Neural cell (in vitro differentiated cells): ENCODE data around the gene NPC1.

Experiments
- EP300 ChIP-seq: fragments of 450-650 bp; conservative IDR thresholded peaks from 2 replicates; pipeline ENCODE4 v1.6.1; 2014; ENCODE audit warnings: antibody characterized with exemption, mild to moderate bottlenecking, moderate library complexity; ENCODE audit not compliant: poor library complexity, severe bottlenecking
- EZH2 ChIP-seq: fragments of 200-600, 300-800 bp; shearing (Covaris generic), sonication (generic); IDR thresholded peaks from 2 replicates; pipeline ENCODE4 v1.6.1; 2014; ENCODE audit warnings: antibody characterized with exemption, low read length, borderline replicate concordance, mild to moderate bottlenecking; ENCODE audit not compliant: insufficient read depth, poor library complexity, severe bottlenecking
- MXI1 ChIP-seq: fragments of 450-650 bp; conservative IDR thresholded peaks from 2 replicates; pipeline ENCODE4 v1.6.1; 2014; ENCODE audit warnings: antibody characterized with exemption, mild to moderate bottlenecking; ENCODE audit not compliant: poor library complexity, severe bottlenecking
- POLR2AphosphoS5 ChIP-seq: IDR thresholded peaks from 2 replicates; pipeline ENCODE4 v1.6.1; 2012
- RAD21 ChIP-seq: fragments of 450-650 bp; conservative IDR thresholded peaks from 2 replicates; pipeline ENCODE4 v1.6.1; 2014; ENCODE audit warnings: antibody characterized with exemption, mild to moderate bottlenecking, moderate library complexity
- SMC3 ChIP-seq: fragments of 450-650 bp; conservative IDR thresholded peaks from 2 replicates; pipeline ENCODE4 v1.6.1; 2014; ENCODE audit warnings: antibody characterized with exemption, mild to moderate bottlenecking, moderate library complexity; ENCODE audit not compliant: poor library complexity
- TAF1 ChIP-seq: IDR thresholded peaks from 2 replicates; pipeline ENCODE4 v1.6.1; 2012; ENCODE audit warnings: low read depth
- TF ChIP-seq, protein P1 (sequence below): fragments of 450-650 bp; IDR thresholded peaks from 2 replicates; pipeline ENCODE4 v1.5.1; 2014; ENCODE audit warnings: antibody characterized with exemption, mild to moderate bottlenecking, moderate library complexity; ENCODE audit not compliant: poor library complexity, severe bottlenecking
- TF ChIP-seq, protein P2 (sequence below): IDR thresholded peaks from 2 replicates; pipeline ENCODE4 v1.6.1; 2012; ENCODE audit warnings: borderline replicate concordance

GRCh38 chr18:23539296-23539695 lies 47.0 kb downstream of the NPC1 start:
- TF ChIP-seq, protein P1, sequence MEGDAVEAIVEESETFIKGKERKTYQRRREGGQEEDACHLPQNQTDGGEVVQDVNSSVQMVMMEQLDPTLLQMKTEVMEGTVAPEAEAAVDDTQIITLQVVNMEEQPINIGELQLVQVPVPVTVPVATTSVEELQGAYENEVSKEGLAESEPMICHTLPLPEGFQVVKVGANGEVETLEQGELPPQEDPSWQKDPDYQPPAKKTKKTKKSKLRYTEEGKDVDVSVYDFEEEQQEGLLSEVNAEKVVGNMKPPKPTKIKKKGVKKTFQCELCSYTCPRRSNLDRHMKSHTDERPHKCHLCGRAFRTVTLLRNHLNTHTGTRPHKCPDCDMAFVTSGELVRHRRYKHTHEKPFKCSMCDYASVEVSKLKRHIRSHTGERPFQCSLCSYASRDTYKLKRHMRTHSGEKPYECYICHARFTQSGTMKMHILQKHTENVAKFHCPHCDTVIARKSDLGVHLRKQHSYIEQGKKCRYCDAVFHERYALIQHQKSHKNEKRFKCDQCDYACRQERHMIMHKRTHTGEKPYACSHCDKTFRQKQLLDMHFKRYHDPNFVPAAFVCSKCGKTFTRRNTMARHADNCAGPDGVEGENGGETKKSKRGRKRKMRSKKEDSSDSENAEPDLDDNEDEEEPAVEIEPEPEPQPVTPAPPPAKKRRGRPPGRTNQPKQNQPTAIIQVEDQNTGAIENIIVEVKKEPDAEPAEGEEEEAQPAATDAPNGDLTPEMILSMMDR = no peak
- TF ChIP-seq EZH2 = no peak
- TF ChIP-seq, protein P2, sequence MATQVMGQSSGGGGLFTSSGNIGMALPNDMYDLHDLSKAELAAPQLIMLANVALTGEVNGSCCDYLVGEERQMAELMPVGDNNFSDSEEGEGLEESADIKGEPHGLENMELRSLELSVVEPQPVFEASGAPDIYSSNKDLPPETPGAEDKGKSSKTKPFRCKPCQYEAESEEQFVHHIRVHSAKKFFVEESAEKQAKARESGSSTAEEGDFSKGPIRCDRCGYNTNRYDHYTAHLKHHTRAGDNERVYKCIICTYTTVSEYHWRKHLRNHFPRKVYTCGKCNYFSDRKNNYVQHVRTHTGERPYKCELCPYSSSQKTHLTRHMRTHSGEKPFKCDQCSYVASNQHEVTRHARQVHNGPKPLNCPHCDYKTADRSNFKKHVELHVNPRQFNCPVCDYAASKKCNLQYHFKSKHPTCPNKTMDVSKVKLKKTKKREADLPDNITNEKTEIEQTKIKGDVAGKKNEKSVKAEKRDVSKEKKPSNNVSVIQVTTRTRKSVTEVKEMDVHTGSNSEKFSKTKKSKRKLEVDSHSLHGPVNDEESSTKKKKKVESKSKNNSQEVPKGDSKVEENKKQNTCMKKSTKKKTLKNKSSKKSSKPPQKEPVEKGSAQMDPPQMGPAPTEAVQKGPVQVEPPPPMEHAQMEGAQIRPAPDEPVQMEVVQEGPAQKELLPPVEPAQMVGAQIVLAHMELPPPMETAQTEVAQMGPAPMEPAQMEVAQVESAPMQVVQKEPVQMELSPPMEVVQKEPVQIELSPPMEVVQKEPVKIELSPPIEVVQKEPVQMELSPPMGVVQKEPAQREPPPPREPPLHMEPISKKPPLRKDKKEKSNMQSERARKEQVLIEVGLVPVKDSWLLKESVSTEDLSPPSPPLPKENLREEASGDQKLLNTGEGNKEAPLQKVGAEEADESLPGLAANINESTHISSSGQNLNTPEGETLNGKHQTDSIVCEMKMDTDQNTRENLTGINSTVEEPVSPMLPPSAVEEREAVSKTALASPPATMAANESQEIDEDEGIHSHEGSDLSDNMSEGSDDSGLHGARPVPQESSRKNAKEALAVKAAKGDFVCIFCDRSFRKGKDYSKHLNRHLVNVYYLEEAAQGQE = no peak
- no peak for TF ChIP-seq TAF1
- no peak for TF ChIP-seq RAD21
- TF ChIP-seq EP300 = no peak
- no peak for TF ChIP-seq POLR2AphosphoS5
- no peak for TF ChIP-seq MXI1
- no peak for TF ChIP-seq SMC3
